T-helper 1 cell treated with Interleukin-12 subunit alpha and Interleukin-12 subunit beta and Interleukin-4 antibody, amounts not matched to agents 30 ng/mL and 1 ng/mL, for 36 hours (primary cell): ENCODE measurements around the gene APOBR. TPM values are rescaled to one million over a fixed set of nuclear protein-coding genes. Genes with fewer than 3 reads are reported as not detected.

Experiments
- total RNA-seq: library from RNA; stranded (reverse); gene quantifications from 2 replicates; pipeline ENCODE4 v1.2.3, GENCODE V29; 2022

Gene APOBR
- total RNA-seq, 1 donor from 2014 or later, result 13.0 TPM

Other genes with a start within 250 kb of the APOBR start
- gene SBK1, start 202.1 kb upstream of the APOBR start, total RNA-seq, result 3.6 and 4.4 TPM in 2 replicates
- gene NPIPB6, start 131.1 kb upstream of the APOBR start, total RNA-seq, result 1.3 and 1.4 TPM in 2 replicates
- gene EIF3CL, start 90.8 kb upstream of the APOBR start, total RNA-seq, result 72.3 and 93.7 TPM in 2 replicates
- gene NPIPB7, start 22.3 kb upstream of the APOBR start, total RNA-seq, result 0.20 and 0.54 TPM in 2 replicates
- 53.8 and 54.9 TPM in 2 replicates for gene CLN3, start 2.6 kb upstream of the APOBR start, total RNA-seq
- not detected in 2 replicates for gene IL27, start 12.2 kb downstream of the APOBR start, total RNA-seq
- not detected in 2 replicates for gene NUPR1, start 44.3 kb downstream of the APOBR start, total RNA-seq
- gene SGF29, start 59.3 kb downstream of the APOBR start, total RNA-seq, result 36.3 and 36.5 TPM in 2 replicates
- gene SULT1A2, start 102.4 kb downstream of the APOBR start, total RNA-seq, result 0.37 and 0.63 TPM in 2 replicates
- 5.8 and 6.4 TPM in 2 replicates for gene SULT1A1, start 115.4 kb downstream of the APOBR start, total RNA-seq
- 1.6 and 1.9 TPM in 2 replicates for gene NPIPB8, start 143.4 kb downstream of the APOBR start, total RNA-seq
- gene EIF3C, start 216.8 kb downstream of the APOBR start, total RNA-seq, result 740 and 753 TPM in 2 replicates